NCI-H2107 (cell line): ENCODE data around the gene OSBPL2.
A peak's percentile ranks its signal among the peaks of the same experiment; 100 is the strongest.

Experiments used
- DNase-seq: peaks from one replicate; lab custom pipeline; 2025; lab: John Stamatoyannopoulos, UW

OSBPL2 gene

GRCh38 chr20:62258499-62259293 is 20.4 kb downstream of the OSBPL2 start:
- DNase-seq, result no peak

- no peak for DNase-seq
Observed at GRCh38 chr20:62259294-62259565, 20.9 kb downstream of the OSBPL2 start.

- DNase-seq, result no peak
Observed at GRCh38 chr20:62262064-62262463, 23.7 kb downstream of the OSBPL2 start.

GRCh38 chr20:62263396-62263795 is 25.1 kb downstream of the OSBPL2 start:
- no peak for DNase-seq

GRCh38 chr20:62265365-62265764 is 27.0 kb downstream of the OSBPL2 start:
- no peak for DNase-seq

GRCh38 chr20:62266340-62266739 is 28.0 kb downstream of the OSBPL2 start:
- DNase-seq, result no peak

- DNase-seq, result no peak
Observed at GRCh38 chr20:62266851-62267250, 28.5 kb downstream of the OSBPL2 start.

- DNase-seq, result no peak
Observed at GRCh38 chr20:62267543-62267942, 29.2 kb downstream of the OSBPL2 start.

GRCh38 chr20:62268228-62268900 is 30.0 kb downstream of the OSBPL2 start:
- no peak for DNase-seq

GRCh38 chr20:62269378-62269777 is 31.1 kb downstream of the OSBPL2 start:
- DNase-seq, result no peak

- no peak for DNase-seq
Observed at GRCh38 chr20:62269871-62270270, 31.6 kb downstream of the OSBPL2 start.

GRCh38 chr20:62272200-62272599 is 33.9 kb downstream of the OSBPL2 start:
- no peak for DNase-seq

- no peak for DNase-seq
Observed at GRCh38 chr20:62273416-62273815, 35.1 kb downstream of the OSBPL2 start.

GRCh38 chr20:62274332-62274950 is 36.1 kb downstream of the OSBPL2 start:
- DNase-seq, result no peak

GRCh38 chr20:62275219-62275618 is 36.9 kb downstream of the OSBPL2 start:
- DNase-seq, result no peak

- no peak for DNase-seq
Observed at GRCh38 chr20:62276439-62276838, 38.1 kb downstream of the OSBPL2 start.

GRCh38 chr20:62277253-62277652 is 38.9 kb downstream of the OSBPL2 start:
- DNase-seq, result no peak

GRCh38 chr20:62280303-62280702 is 42.0 kb downstream of the OSBPL2 start:
- no peak for DNase-seq

GRCh38 chr20:62281161-62281933 is 43.0 kb downstream of the OSBPL2 start:
- DNase-seq, result peak; percentile 45

GRCh38 chr20:62282103-62282502 is 43.8 kb downstream of the OSBPL2 start:
- no peak for DNase-seq

- no peak for DNase-seq
Observed at GRCh38 chr20:62282877-62283503, 44.7 kb downstream of the OSBPL2 start.

- no peak for DNase-seq
Observed at GRCh38 chr20:62284448-62284847, 46.1 kb downstream of the OSBPL2 start.
